A549 (cell line): ENCODE measurements around the gene PIGP.

Source experiments
- BHLHE40 ChIP-seq: IDR thresholded peaks from 2 replicates; pipeline ENCODE4 v1.6.1; 2012; ENCODE audit warnings: low read depth, low read length, inconsistent platforms
- EP300 ChIP-seq, 2 experiments: fragments of >200 bp; sonication (Bioruptor Twin); formaldehyde crosslinking; IDR thresholded peaks; 2 replicates in 1 of 2; 3 replicates in 1 of 2; pipeline ENCODE4 v1.6.1; 2016 to 2017
- MAZ ChIP-seq: fragments of 150-350 bp; IDR thresholded peaks from 2 replicates; pipeline ENCODE4 v1.6.1; 2014; ENCODE audit warnings: antibody characterized with exemption, low read depth, low read length, borderline replicate concordance
- MYC ChIP-seq: IDR thresholded peaks from 2 replicates; pipeline ENCODE4 v1.6.1; 2012; ENCODE audit warnings: mild to moderate bottlenecking, inconsistent platforms, low read length, improper control_type of control experiment, borderline replicate concordance
- POLR2A ChIP-seq: IDR thresholded peaks from 2 replicates; pipeline ENCODE4 v1.6.1; 2012; ENCODE audit warnings: mild to moderate bottlenecking, low read length
- POLR2AphosphoS2 ChIP-seq: conservative IDR thresholded peaks from 2 replicates; pipeline ENCODE4 v1.6.1; 2012; ENCODE audit warnings: low read length, improper control_type of control experiment, inconsistent platforms
- SMC3 ChIP-seq: fragments of >200 bp; sonication (Bioruptor Twin); formaldehyde crosslinking; IDR thresholded peaks from 3 replicates; pipeline ENCODE4 v1.6.1; 2018; ENCODE audit warnings: inconsistent platforms
- ZNF302 ChIP-seq: fragments of 250-450 bp; sonication (Bioruptor Pico); IDR thresholded peaks from 2 replicates; pipeline ENCODE4 v1.9.0; 2021; ENCODE audit warnings: inconsistent platforms, mild to moderate bottlenecking, moderate library complexity
- TF ChIP-seq, protein P1 (sequence below): fragments of >200 bp; sonication (Bioruptor Twin); formaldehyde crosslinking; IDR thresholded peaks from 3 replicates; pipeline ENCODE4 v1.5.1; 2016
- TF ChIP-seq, protein P2 (sequence below): IDR thresholded peaks from 2 replicates; pipeline ENCODE4 v1.6.1; 2012; ENCODE audit warnings: low read depth, borderline replicate concordance
- TF ChIP-seq, protein P3 (sequence below): fragments of 250-450 bp; sonication (Bioruptor Pico); IDR thresholded peaks from 2 replicates; pipeline ENCODE4 v1.5.0; 2020; ENCODE audit warnings: low read depth, mild to moderate bottlenecking, moderate library complexity
- TF ChIP-seq, protein P4 (sequence below): fragments of 200-600 bp; sonication (generic); IDR thresholded peaks from 2 replicates; pipeline ENCODE4 v1.6.1; 2016; ENCODE audit warnings: antibody characterized with exemption, mild to moderate bottlenecking, moderate library complexity

DNA sequence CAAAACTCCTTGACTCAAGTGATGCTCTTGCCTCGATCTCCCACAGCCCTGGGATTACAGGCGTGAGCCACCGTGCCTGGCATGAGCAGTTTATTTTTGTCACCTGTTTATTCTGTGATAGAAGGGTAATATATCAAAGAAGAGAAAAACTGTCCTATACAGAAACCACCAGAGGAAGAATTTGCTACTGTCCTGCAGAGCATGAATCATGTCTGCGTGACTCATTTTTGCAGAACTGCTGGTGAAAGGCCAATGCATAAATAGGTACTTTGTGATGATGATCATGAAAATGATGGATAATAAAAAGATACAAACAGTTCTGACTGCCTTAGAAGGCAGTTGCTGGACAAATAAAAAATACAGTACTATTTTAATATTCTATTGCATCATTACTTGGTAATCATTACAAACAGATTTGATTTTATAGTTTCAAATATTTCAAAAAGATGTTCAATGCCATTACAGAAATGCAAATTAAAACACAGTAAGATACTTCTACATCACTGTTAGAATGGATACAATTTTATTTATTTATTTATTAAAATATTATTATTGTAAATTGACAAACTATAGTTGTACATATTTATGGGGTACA, 39.9 kb downstream of the PIGP start:
- TF ChIP-seq, protein P1, sequence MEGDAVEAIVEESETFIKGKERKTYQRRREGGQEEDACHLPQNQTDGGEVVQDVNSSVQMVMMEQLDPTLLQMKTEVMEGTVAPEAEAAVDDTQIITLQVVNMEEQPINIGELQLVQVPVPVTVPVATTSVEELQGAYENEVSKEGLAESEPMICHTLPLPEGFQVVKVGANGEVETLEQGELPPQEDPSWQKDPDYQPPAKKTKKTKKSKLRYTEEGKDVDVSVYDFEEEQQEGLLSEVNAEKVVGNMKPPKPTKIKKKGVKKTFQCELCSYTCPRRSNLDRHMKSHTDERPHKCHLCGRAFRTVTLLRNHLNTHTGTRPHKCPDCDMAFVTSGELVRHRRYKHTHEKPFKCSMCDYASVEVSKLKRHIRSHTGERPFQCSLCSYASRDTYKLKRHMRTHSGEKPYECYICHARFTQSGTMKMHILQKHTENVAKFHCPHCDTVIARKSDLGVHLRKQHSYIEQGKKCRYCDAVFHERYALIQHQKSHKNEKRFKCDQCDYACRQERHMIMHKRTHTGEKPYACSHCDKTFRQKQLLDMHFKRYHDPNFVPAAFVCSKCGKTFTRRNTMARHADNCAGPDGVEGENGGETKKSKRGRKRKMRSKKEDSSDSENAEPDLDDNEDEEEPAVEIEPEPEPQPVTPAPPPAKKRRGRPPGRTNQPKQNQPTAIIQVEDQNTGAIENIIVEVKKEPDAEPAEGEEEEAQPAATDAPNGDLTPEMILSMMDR = no peak
- TF ChIP-seq POLR2A = no peak
- TF ChIP-seq, protein P2, sequence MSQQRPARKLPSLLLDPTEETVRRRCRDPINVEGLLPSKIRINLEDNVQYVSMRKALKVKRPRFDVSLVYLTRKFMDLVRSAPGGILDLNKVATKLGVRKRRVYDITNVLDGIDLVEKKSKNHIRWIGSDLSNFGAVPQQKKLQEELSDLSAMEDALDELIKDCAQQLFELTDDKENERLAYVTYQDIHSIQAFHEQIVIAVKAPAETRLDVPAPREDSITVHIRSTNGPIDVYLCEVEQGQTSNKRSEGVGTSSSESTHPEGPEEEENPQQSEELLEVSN = no peak
- no peak for TF ChIP-seq BHLHE40
- no peak for TF ChIP-seq ZNF302
- no peak for TF ChIP-seq MYC
- TF ChIP-seq SMC3 = no peak
- TF ChIP-seq, protein P3, sequence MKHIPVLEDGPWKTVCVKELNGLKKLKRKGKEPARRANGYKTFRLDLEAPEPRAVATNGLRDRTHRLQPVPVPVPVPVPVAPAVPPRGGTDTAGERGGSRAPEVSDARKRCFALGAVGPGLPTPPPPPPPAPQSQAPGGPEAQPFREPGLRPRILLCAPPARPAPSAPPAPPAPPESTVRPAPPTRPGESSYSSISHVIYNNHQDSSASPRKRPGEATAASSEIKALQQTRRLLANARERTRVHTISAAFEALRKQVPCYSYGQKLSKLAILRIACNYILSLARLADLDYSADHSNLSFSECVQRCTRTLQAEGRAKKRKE = no peak
- TF ChIP-seq MAZ = no peak
- TF ChIP-seq, protein P4, sequence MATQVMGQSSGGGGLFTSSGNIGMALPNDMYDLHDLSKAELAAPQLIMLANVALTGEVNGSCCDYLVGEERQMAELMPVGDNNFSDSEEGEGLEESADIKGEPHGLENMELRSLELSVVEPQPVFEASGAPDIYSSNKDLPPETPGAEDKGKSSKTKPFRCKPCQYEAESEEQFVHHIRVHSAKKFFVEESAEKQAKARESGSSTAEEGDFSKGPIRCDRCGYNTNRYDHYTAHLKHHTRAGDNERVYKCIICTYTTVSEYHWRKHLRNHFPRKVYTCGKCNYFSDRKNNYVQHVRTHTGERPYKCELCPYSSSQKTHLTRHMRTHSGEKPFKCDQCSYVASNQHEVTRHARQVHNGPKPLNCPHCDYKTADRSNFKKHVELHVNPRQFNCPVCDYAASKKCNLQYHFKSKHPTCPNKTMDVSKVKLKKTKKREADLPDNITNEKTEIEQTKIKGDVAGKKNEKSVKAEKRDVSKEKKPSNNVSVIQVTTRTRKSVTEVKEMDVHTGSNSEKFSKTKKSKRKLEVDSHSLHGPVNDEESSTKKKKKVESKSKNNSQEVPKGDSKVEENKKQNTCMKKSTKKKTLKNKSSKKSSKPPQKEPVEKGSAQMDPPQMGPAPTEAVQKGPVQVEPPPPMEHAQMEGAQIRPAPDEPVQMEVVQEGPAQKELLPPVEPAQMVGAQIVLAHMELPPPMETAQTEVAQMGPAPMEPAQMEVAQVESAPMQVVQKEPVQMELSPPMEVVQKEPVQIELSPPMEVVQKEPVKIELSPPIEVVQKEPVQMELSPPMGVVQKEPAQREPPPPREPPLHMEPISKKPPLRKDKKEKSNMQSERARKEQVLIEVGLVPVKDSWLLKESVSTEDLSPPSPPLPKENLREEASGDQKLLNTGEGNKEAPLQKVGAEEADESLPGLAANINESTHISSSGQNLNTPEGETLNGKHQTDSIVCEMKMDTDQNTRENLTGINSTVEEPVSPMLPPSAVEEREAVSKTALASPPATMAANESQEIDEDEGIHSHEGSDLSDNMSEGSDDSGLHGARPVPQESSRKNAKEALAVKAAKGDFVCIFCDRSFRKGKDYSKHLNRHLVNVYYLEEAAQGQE = no peak
- TF ChIP-seq EP300 (IDR thresholded peaks at IDR 0.05) = no peak
- TF ChIP-seq POLR2AphosphoS2 = no peak
